ENCODE measurements around the gene ATXN7L1. TPM values are rescaled to one million over a fixed set of nuclear protein-coding genes. Genes with fewer than 3 reads are reported as not detected.

The ATXN7L1 gene
- total RNA-seq, 1 experiment from 2014 or later: 24.3 TPM

DNA sequence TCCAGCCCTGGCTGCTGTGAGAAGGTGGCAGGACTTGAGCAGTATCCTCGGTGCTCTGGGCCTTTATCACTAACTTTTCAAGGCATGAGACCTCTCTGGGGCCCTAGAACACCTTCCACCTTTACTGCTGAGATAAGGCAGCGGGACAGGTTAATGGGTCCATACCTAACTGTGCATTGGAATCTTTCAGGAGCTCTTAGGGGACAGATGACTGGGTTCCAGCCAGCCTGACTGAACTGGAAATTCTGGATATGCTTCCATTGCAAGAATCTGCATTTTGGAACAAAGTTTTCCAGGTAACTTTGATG is 73.0 kb downstream of the ATXN7L1 start:
- H3K4me3 Mint-ChIP-seq: no peak overlapping the region
- no peak overlapping the region for H3K4me2 ChIP-seq (ENCODE audit: insufficient read depth, insufficient read length, low read length)
- no peak overlapping the region for H3K56ac ChIP-seq (ENCODE audit: insufficient read length, low read depth, low read length)
- no peak for TF ChIP-seq CTCF (conservative IDR thresholded peaks at IDR 0.05)
- H4K91ac ChIP-seq (ENCODE audit: insufficient read length, low read depth, low read length): no peak overlapping the region
- H3K79me1 ChIP-seq (ENCODE audit: insufficient read depth, low read depth, low read length, poor library complexity, severe bottlenecking): no peaks in the 10 kb centered on the region
- peaks cover 7% of the 10 kb centered on the region; the same call in 1 of the 2 replicates for H3K4me1 ChIP-seq (ENCODE audit: insufficient read depth, low read length)
- no peak overlapping the region for H4K5ac ChIP-seq (ENCODE audit: insufficient read length, low read depth, low read length)
- H2AFZ ChIP-seq (ENCODE audit: low read length): no peak overlapping the region
- H4K8ac ChIP-seq (replicated peaks; ENCODE audit: insufficient read length, low read depth, low read length): no peak overlapping the region
- H3K18ac ChIP-seq (ENCODE audit: insufficient read length, low read depth, low read length): no peak overlapping the region
- H2BK120ac ChIP-seq (ENCODE audit: low read depth, low read length, poor library complexity, severe bottlenecking): no peak overlapping the region
- H2BK5ac ChIP-seq (ENCODE audit: insufficient read length, low read length): no peak overlapping the region
- H3K4ac ChIP-seq (ENCODE audit: low read depth, low read length): no peak overlapping the region
- H3K79me2 ChIP-seq (ENCODE audit: insufficient read depth, low read length): no peaks in the 10 kb centered on the region; the same call in 1 of the 2 replicates
- H3K27me3 Mint-ChIP-seq (ENCODE audit: low read depth): no peaks in the 10 kb centered on the region; the same call in 1 of the 2 replicates
- H2BK20ac ChIP-seq (ENCODE audit: low read depth, low read length, poor library complexity, severe bottlenecking): no peak overlapping the region
- H2BK15ac ChIP-seq (ENCODE audit: low read depth, low read length): no peak overlapping the region
- no CpG with 5 or more reads among the region's 2 CpGs for WGBS (ENCODE audit: extremely low coverage, insufficient read length, low lambda C conversion rate)
- H3K14ac ChIP-seq (ENCODE audit: insufficient read depth, low read length): no peak overlapping the region
- H3K27ac Mint-ChIP-seq: no peak overlapping the region; a peak in 1 of 7 replicates
- H3K9me3 ChIP-seq (ENCODE audit: control insufficient read depth, low read depth, low read length): no peaks in the 10 kb centered on the region
- no peaks in the 10 kb centered on the region; a peak in 1 of 7 replicates for H3K36me3 Mint-ChIP-seq (ENCODE audit: insufficient read depth in 1 of 3, low read depth in 3 of 3)
- no peak overlapping the region for H3T11ph ChIP-seq (ENCODE audit: low read length)
- no peaks in the 10 kb centered on the region for H3K27me3 ChIP-seq (ENCODE audit: insufficient read depth, low read length)
- no peak for DNase-seq
- no peak overlapping the region for H3K9ac ChIP-seq (ENCODE audit: extremely low read depth, insufficient read length, low read length)
- no peak overlapping the region for H2AK5ac ChIP-seq (ENCODE audit: insufficient read length, low read length)
- H3K23me2 ChIP-seq (ENCODE audit: insufficient read length, low read depth, low read length, poor library complexity, severe bottlenecking): no peaks in the 10 kb centered on the region
- H3K9me3 Mint-ChIP-seq: no peaks in the 10 kb centered on the region
- no peaks in the 10 kb centered on the region for H4K20me1 ChIP-seq (ENCODE audit: control insufficient read depth, insufficient read depth, insufficient read length)
- peaks cover 47 to 49% of the 10 kb centered on the region in 2 experiments for H3K4me1 Mint-ChIP-seq
- H3K27ac ChIP-seq (ENCODE audit: insufficient read length, low read depth, low read length): no peak overlapping the region
- H3K23ac ChIP-seq (ENCODE audit: insufficient read length, low read depth, low read length): no peak overlapping the region
- H2BK12ac ChIP-seq (ENCODE audit: insufficient read length, low read depth, low read length): no peak overlapping the region
